NCI-H2196 treated with DMSO at 0.1 percent for 48 hours (cell line): ENCODE results near the gene AMOTL1.
"Not testable (repeated sequence)": the region's sequence is repeated elsewhere in the genome, so short reads cannot be mapped to it uniquely, and the experiment has no call there.

Experiments
- DNase-seq: peaks from one replicate; lab custom pipeline; 2025; ENCODE audit not compliant: unreplicated experiment; lab: John Stamatoyannopoulos, UW

The AMOTL1 gene

DNA sequence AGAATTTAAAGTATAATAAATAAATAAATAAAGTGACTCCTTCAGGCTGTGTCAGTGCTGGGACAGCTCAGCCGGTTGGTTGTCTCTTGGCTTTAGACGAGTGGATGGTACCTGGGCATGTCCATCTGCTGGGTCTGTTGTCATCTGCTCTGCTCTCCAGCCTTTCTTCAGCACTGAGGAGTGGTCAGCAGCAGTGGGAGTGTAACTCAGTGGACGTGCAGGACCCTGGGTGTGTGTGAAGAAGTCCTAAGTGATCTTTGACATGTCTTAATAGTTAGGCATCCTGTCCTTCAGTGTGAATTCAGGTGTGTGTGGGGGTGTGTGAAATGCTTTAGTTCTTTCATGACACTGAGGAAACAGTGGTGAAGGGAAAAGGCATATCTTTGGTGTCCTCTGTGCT, 24.3 kb downstream of the AMOTL1 start:
- DNase-seq, result no peak

DNA sequence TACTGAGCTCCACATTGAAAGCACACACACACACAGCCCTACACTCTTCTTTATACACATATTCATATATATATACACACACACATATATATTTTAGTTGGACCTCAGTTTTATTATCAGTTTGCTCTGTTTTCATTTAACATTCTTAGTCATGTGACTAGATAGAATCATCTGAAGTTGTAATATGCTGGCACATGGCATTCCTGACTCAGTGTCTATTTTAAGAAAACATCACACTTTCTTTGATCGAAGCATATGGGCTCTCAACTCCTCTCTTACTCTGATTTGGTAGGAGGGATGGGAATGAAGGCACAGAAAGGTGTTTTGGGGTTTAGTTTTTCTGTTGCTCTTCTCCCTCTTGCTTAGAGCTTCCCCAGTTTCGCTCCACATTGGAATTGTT, 24.8 kb downstream of the AMOTL1 start:
- no peak for DNase-seq

DNA sequence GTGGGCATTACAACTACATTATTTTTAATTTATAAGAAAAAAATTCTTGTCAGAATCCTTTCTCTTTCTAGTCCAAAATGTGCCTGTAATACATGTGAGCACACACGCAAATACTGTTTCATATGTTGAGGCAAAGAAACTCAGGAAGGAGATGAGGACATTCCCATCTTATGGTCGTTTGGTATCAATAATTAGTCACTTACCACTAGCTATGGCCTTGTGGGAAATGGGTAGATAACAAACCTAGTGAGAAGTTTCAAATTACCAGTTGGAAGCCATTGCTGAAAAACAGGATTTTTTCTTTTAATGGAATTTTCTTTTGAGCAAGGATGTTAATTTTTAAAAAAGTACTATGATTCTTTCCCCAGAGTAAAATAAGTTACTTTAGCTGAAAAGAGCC, 25.7 kb downstream of the AMOTL1 start:
- no peak for DNase-seq

DNA sequence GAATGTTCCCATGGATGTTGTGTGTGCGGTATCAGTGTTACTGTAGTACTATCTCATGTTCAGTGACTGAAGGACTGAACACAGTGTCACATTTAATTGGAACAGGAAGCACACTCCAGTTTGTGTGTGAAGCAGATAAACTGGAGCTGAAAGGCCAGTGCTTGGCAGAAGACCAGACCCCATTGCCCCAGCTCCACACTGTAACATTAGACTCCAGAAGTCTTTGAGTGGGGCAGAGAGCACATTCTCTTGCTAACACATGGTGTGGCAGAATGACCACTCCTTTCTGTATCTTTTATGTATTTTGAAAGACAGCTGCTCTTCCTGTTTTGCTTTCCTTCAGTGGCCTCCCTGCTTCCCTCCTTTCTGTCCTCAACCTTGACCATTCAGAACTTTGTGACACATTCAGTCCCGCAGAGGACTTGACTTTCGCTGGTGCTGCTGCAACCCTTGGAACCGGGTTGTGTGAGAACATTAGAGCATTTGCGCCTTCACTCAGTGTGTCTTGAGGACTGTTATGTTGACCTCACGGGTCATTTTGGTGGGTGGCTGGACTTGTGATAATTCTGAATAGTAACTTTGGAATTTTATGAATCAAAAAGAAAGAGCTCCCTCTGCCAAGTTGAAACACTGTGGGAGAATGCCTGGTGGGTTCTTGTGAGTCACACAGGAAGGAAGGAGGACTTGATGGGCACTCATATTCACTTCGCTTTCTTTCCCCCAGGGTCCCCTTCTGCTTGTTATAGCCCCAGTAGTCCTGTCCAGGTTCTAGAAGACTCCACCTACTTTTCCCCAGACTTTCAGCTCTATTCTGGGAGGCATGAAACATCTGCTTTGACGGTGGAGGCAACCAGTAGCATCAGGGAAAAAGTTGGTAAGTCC, 26.4 kb downstream of the AMOTL1 start:
- peak; percentile 84 for DNase-seq

DNA sequence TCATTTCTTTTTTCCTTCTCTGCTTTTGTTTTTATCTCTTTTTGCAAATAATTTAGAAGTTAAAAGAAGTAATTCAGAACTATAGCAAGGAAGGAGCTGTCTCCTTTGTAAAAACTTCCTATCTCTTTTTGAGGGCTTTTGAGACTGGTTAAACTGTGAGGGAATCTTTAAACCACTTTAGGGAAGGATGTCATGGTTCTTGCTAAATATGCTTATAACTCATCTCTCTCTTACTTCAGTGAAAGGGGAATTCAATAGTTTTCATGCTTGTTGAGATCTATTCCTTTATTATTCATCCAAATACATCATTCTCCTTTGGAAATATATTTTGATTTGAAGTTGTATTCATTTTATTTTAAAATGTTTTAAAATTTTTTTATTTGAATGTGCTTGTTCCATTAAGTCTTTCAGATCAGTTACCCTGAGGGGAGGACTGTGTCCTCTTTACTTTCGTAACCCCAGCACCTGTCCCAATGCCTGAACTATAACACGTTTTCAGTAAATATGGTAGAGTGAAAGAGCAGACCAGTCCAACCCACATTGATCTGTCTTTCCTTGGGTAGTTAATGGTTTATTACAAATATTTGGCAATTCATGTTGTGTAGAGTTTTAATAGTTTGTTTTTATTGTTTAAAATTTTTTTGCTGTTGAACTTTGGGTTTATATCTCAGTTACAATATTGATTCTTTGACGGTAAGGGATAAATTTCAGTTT, 27.5 kb downstream of the AMOTL1 start:
- no peak for DNase-seq

DNA sequence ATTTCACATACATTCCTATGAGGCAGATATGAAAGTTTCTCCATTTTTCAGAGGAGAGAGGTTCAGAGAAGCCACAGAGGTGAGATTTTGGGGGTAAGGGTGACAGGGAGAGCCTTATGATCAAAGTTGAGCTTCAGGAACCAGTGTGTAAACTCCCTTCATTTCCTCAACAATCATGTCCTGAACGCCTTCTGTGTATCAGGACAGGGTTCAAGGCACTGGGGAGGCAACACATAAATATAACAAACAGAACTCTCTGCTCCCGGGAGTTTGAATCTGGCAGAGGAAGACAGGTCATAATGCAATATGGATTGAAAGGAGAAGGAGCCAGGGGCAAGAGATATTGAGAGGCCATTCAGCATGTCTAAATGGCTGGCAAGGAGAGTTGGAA, 28.0 kb downstream of the AMOTL1 start:
- no peak for DNase-seq

DNA sequence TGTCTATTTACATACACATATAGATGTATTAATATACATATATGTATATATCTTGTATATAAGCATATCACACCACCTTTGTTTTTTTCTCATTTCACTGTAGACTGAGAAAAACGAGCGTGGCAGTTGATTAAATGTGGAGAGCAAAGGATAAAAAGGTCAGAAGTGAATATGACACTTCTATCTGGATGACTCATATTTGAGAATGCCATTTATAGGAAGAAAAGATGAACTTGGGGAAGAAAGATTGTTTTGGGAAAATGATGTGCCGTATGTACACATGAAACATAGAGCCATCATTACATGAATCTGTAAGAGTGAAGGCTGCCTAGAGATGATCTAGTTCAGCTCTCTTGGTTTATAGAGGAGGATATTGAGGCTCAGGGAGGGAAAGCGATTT, 28.7 kb downstream of the AMOTL1 start:
- no peak for DNase-seq

DNA sequence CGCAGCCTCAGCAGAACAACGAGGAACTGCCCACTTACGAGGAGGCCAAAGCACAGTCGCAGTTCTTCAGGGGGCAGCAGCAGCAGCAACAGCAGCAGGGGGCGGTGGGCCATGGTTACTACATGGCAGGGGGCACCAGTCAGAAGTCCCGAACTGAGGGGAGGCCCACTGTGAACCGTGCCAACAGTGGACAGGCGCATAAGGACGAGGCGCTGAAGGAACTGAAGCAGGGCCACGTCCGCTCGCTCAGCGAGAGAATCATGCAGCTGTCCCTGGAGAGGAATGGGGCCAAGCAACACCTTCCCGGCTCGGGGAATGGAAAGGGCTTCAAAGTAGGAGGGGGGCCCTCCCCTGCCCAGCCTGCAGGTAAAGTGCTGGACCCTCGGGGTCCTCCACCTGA, 31.6 kb downstream of the AMOTL1 start:
- no peak for DNase-seq

DNA sequence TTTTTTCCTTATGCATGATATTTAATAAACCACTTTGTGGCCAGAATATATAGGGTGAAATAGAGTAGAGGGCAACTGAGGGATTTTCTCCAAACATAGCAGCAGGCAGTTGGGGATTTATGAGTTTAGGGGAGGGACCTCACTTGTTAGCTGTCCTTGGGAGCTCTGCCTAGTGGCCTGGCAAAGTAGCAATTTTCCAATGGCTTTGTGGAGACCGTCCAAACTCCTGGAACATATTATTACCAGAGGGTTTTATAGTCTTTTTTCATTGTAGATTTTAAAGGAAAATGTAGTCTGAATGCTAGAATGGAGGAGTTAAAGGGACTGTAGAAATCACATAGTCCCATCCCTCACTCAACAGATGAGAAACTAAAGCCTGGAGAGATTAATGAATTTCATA, 32.3 kb downstream of the AMOTL1 start:
- no peak for DNase-seq

DNA sequence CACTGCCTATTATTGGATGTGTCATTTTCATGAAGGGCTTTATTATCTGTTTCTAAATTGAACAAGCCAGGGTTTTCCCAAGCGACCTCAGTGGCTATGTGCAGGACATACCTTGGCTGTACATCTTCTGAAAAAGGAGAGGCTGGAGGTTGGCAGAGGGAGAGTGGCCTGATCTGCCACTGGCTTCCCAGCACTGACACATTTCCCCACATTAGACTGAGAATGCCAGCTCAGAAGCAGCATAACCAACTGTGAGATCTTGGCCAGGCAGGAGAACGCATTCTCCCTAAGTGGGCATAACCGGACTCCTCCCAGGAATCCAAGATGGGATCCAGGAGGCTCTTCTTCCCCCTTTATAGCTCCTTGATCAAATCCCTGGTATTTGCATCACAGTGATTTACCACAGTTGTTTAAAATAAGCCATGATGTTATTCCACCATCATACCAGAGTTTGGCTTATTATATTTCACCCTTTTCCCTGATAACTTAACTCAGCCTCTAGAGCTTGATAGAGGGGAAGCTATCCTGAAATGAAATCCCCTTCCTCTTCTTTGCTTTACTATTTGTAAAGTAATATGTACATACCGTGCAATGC, 33.8 kb downstream of the AMOTL1 start:
- no peak for DNase-seq

DNA sequence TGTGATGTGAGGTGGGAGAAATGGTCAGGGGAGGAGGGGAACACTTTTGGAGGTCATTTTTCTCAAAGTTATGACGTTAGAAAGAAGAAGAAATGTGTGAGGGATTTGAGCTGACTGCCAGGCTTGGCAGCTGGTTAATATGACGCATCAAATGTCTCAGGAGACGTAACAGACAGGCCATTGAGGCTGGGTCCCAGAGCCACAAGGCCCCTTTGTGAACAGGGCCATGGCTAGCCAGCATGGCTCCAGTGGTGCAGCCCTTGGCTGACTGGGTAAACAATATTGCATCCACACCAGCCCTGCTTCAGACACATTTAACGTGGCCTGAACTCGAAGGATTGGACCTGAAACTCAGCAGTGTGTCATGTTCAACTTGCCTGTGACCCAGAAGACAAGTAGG, 34.3 kb downstream of the AMOTL1 start:
- DNase-seq, result no peak

DNA sequence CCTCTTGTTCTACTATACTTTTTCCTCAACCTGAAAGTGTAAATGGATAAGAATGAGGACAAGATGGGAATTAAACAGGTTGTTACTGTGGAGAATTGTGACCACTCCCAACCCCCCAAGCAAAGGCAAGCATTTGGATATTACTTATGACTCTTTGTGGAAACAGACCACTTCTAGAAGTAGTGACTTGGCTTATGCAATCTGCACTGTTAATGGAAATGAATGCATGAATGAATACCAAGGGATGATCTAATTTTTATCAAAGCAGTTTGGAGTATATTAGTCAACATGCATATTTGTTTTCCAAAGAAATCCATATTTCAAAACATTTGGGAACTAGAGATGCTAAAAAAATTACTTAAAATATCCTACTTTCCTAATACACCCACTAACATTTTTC, 35.3 kb downstream of the AMOTL1 start:
- no peak for DNase-seq

DNA sequence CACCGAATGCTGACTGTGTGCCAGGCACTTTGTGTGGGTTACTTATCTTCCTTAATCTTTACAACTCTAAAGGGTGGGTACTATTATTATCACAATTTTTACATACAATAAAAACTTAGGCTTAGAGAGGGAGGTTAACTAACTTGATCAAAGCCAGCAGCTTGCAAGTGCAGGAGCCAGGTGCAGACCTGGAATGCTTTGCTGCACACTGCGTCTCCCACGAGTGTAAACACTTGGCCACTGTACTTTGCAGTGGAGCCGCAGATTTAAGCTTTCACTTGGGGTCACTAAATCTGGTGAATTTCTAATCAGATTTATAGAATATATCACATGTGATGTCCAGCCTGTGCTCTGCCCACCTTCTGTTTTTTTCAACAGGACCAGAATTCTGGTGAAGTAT, 36.7 kb downstream of the AMOTL1 start:
- DNase-seq, result no peak

DNA sequence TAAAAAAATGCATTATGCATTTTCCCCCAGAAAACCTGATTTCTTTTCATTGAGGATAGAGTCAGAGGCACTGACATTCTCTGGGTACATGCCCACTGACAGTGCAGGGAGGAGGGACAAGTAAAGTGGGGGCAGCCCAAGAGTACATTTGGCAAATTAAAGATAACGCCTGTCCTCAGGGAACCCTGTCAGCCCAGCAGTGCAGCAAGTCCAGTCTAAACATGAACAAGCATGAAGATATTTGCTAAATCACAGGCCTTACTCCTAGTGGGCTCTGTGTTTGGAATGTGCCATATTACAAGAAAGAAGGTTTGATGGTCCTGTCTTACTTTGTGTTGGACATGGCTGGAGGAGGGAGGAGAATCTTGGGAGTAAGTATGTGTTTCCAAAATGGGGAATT, 37.9 kb downstream of the AMOTL1 start:
- DNase-seq, result no peak

DNA sequence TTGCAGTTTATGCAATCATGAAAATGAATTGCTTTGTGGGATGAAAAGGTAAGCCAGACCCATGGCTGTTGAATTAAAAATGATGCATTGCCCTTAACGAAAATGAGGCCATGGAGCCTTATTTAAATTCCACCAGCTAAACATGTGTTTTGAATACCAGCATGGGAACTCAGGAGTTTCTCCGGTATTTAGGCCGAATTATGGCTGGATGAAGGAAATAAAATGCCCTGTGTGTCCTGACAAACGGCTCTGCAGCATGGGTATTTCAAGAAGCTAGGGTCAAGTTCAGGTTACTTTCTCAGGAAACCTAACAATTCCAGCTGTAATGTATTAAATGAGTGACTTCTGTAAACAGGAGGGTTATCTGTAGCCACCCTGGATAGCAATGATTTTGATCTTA, 38.3 kb downstream of the AMOTL1 start:
- no peak for DNase-seq

DNA sequence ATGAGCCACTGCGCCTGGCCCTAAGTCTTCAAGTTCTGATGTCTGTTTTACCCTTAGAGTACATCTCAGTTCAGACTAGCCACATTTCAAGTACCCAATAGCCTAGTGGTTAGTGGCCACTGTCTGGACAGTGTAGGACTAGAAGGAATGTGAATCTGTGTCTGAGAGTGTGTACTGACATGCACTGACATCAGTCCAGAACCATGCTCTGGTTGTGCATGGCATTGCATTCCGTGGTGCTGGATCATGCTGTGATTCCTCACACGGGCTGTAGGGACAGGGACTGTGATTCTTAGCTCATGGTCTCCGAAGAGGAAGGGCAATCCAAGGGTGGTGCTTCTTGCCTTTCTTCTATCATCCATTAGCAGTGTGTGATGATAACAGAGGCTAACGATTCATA, 41.1 kb downstream of the AMOTL1 start:
- DNase-seq, result no peak

DNA sequence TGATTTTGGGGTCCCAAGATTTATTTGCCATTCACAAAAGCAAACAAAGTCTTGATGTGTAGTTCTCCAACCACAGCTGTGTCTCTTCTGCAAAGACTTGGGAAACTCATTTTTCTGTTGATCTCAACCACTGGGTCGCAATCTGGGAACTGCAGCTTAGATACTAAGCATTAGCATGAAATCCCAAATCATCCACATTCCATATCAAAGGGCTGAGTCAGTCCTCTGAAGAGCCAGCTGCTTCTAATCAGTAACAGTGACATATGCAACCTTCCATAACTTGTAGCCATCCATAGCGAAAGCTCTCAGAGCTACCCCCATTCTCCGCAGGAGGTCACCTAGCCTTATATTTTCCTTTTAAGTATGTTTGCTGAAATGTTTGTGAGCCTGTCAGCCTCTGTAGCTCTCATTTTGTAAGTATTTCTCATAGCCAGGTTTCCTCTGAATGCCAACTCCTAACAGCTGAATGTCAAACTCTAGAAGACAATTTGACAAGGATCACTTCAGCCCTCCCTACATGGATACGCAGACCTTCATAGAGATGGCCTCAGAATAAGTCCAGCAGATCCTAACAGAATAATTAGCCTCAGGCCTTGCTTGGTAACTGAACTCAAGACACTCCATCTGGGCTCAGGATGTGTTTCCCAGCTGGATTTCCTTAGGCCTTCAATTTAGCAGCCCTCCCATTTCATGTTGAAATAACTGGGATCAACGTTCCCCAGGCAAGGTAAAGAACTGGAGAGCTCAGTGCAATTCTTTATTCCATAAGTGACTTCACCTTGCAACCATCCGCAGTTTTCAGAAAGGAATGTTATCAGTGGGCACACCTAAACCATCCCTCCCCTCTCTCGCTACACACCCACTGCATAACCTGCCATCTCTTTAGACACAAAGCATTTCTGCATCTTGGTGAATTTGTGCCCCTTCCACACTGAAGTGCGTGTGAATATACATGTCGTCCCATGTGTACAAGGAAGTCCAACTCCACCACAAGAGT, 44.9 kb downstream of the AMOTL1 start:
- DNase-seq, result not testable (repeated sequence)

DNA sequence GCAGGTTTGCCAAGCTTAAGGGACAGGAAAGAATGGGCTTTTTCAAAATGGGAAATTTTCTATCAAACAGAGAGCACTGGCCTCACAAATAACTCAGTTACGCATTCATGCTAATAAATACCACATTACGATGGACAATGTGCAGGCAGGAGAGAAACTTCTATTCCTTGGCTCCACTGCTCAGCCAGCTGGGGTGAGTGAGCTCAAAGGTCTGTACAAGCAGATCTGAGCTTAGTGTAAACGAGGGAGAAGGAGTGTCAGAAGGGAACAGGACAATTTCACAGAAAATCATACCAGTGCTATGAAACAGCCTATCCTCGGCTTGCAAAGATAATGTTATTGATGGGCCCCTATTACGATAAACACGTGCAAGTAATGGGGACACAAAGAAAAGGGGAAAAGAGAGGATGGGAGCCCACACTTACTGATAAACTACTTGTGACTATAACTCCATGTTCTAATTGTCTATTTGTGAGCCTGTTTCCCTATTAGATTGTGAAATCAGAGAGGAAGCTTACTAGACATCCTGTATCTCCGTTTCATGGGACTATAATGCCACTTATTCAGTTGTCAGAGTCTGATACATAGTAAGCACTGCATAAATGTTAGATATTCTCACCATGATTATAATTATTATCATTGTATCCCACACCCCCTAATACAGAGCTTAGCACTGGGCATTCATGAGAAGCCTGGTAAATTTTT, 46.3 kb downstream of the AMOTL1 start:
- no peak for DNase-seq

DNA sequence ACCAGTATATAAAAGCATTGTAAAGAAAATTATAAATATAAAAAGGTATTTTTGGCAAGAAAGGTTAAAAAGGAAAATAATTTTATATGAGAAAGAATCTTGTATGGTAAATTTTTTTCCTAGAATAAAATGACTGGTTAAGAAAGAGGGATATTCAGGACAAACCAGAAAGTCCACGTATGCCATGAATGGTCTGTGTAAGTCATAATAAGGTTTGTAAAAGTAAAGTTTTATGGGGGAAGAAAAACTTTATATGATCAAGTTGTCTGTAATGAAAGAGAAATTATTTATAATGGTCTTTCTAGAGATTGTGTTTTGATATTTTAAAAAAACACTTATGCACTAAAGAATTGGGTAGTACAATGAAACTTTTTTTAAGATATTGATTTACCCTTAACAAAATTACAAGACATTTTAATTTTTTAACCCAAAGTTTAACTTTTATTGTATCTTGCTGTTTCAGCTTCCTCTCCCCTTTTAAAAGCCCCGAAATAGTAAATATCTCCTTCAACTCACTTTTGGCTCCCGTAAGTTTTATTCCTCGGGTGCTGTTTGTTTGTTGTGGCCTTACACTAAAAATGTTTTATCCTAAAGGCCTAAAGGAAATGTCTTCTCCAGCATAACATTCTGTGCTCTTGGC, 47.7 kb downstream of the AMOTL1 start:
- no peak for DNase-seq

DNA sequence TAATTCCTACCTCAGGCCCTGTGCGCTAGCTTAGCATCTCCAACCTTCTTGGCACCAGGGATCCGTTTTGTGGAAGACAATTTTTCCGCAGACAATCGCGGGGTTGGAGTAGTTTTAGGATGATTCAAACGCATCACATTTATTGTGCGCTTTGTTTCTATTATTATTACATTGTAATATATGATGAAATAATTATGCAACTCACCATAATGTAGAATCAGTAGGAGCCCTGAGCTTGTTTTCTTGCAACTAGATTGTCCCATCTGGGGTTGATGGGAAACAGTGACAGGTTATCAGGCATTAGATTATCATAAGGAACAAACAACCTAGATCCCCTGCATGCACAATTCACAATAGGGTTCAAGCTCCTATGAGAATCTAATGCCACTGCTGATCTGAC, 52.3 kb downstream of the AMOTL1 start:
- DNase-seq, result no peak
